GM18861 (cell line): ENCODE data around the gene SMPD3.

Experiments used
- ATAC-seq: cut with Tn5 transposase; IDR thresholded peaks from one replicate; pipeline ENCODE4 v1.9.1; 2021; ENCODE audit not compliant: unreplicated experiment

Gene SMPD3

GRCh38 chr16:68473358-68474070, 25.2 kb upstream of the SMPD3 start:
- ATAC-seq = no peak

GRCh38 chr16:68472581-68472980, 24.3 kb upstream of the SMPD3 start:
- ATAC-seq = no peak

- peak; percentile 89 for ATAC-seq
These were observed 22.3 kb upstream of the SMPD3 start for GRCh38 chr16:68470461-68471150.

GRCh38 chr16:68469796-68470460, 21.6 kb upstream of the SMPD3 start:
- peak; percentile 6 for ATAC-seq

GRCh38 chr16:68468842-68469241, 20.5 kb upstream of the SMPD3 start:
- ATAC-seq = no peak

- ATAC-seq = no peak
These were observed 17.9 kb upstream of the SMPD3 start for GRCh38 chr16:68466174-68466573.

GRCh38 chr16:68463904-68464303, 15.6 kb upstream of the SMPD3 start:
- ATAC-seq = no peak

- no peak for ATAC-seq
These were observed 11.8 kb upstream of the SMPD3 start for GRCh38 chr16:68460067-68460466.

- ATAC-seq = no peak
These were observed 11.1 kb upstream of the SMPD3 start for GRCh38 chr16:68459457-68459856.

GRCh38 chr16:68458551-68458950, 10.2 kb upstream of the SMPD3 start:
- no peak for ATAC-seq

GRCh38 chr16:68458101-68458500, 9.8 kb upstream of the SMPD3 start:
- no peak for ATAC-seq

GRCh38 chr16:68455631-68456030, 7.3 kb upstream of the SMPD3 start:
- ATAC-seq = no peak

GRCh38 chr16:68454920-68455435, 6.7 kb upstream of the SMPD3 start:
- ATAC-seq = no peak

GRCh38 chr16:68453816-68454215, 5.5 kb upstream of the SMPD3 start:
- no peak for ATAC-seq

- no peak for ATAC-seq
These were observed 3.9 kb upstream of the SMPD3 start for GRCh38 chr16:68452176-68452575.

- ATAC-seq = no peak
These were observed 3.4 kb upstream of the SMPD3 start for GRCh38 chr16:68451676-68452075.

- ATAC-seq = no peak
These were observed 2.5 kb upstream of the SMPD3 start for GRCh38 chr16:68450741-68451255.

- no peak for ATAC-seq
These were observed 502 bp downstream of the SMPD3 start for GRCh38 chr16:68447653-68448359.

GRCh38 chr16:68446681-68447652, 1.3 kb downstream of the SMPD3 start:
- ATAC-seq = no peak

GRCh38 chr16:68445458-68445857, 2.9 kb downstream of the SMPD3 start:
- no peak for ATAC-seq
